Right lobe of liver (tissue), 6 donors: Measurements from ENCODE around the gene GALNT2. TPM values are rescaled to one million over a fixed set of nuclear protein-coding genes. Genes with fewer than 3 reads are reported as not detected.
A peak's percentile ranks its signal among the peaks of the same experiment; 100 is the strongest.

Experiments
- ATAC-seq, 4 donors: fragments of 200-7000 bp; cut with Tn5 transposase; one replicate each; pipeline ENCODE4 v1.9.1; 2020; ENCODE audit warnings: mild to moderate bottlenecking in 4 of 4, moderate library complexity in 4 of 4
- DNase-seq, 3 donors: peaks; one replicate each; pipeline ENCODE4 v3.0.0-alpha.2; 2020
- H3K27ac ChIP-seq, 3 donors: fragments of 200-600 bp; one replicate each; pipeline ENCODE4 v1.8.0; 2022
- H3K27me3 ChIP-seq, 2 donors: fragments of 200-600 bp; one replicate each; pipeline ENCODE4 v1.8.0; 2022
- H3K36me3 ChIP-seq, 4 donors: fragments of 200-600 bp; sonication (generic) in 1 of 4; one replicate each; pipeline versions ENCODE4 v1.5.1 to v1.8.0; 2017 to 2022; ENCODE audit warnings: control low read depth in 1 of 4
- H3K4me1 ChIP-seq, 4 donors: fragments of 200-600 bp; sonication (generic) in 1 of 4; one replicate each; pipeline versions ENCODE4 v1.5.1 to v1.8.0; 2017 to 2022; ENCODE audit warnings: control low read depth in 1 of 4
- H3K4me3 ChIP-seq, 3 donors: fragments of 200-600 bp; one replicate each; pipeline ENCODE4 v1.8.0; 2022
- H3K9me3 ChIP-seq, 4 donors: fragments of 200-600 bp; sonication (generic) in 1 of 4; one replicate each; pipeline versions ENCODE4 v1.5.1 to v1.8.0; 2017 to 2022; ENCODE audit warnings: control low read depth in 1 of 4
- CTCF ChIP-seq, 4 donors: fragments of 200-600 bp in 3 of 4; fragments of 450-650 bp in 1 of 4; IDR thresholded peaks; one replicate each; pipeline versions ENCODE4 v1.5.1 to v1.8.0; 2016 to 2022; ENCODE audit warnings: antibody characterized with exemption in 4 of 4, mild to moderate bottlenecking in 2 of 4
- POLR2A ChIP-seq: fragments of 450-650 bp; IDR thresholded peaks from one replicate; pipeline ENCODE4 v1.6.1; 2017; ENCODE audit warnings: antibody characterized with exemption, mild to moderate bottlenecking
- WGBS: methylation state at CpG from one replicate; pipeline ENCODE4 v1.1.6; 2018; ENCODE audit warnings: low coverage, low lambda C conversion rate; ENCODE audit not compliant: insufficient coverage; ENCODE audit errors: missing lambda C conversion rate; 5-methylcytosine and 5-hydroxymethylcytosine counted together
- intact Hi-C, 2 donors: fragments of 100-400 bp; cut with DNase I; formaldehyde crosslinking; loops; one replicate each; pipeline versions ENCODE4 v1.11.2 to v1.14.1; 2022
- total RNA-seq, 6 experiments: library from RNA; depleted of rRNA in 2 of 6; stranded (reverse); fragments of >200 nt in 2 of 6; fragmentation: NEBNext Ultra II Directional in 3 of 6; extraction: Animal tissue kit (Norgen Biotek cat#: 25700) in 3 of 6; gene quantifications; one replicate each; pipeline versions ENCODE4 v1.1.0 to v1.2.4, GENCODE V29; 2016 to 2023
- donor health status: DM: no; HTN: yes; CAD: no.
- donor health status: DM: no; HTN: no; CAD: no.
- donor health status: DM: no; HTN: no; CAD: no.
- donor health status: DM: no; HTN: yes; CAD: no.
- donor health status: DM: no; HTN: yes; CAD: no.

The GALNT2 gene
- total RNA-seq, 6 experiments from 2014 or later, result 58.0 to 152 (median 131) TPM

GRCh38 chr1:230109895-230110667, 43.0 kb downstream of the GALNT2 start:
- no peaks in the 10 kb centered on the region for H3K9me3 ChIP-seq
- no peak overlapping the region for H3K4me3 ChIP-seq
- peaks cover 0 to 73% (median 34%) of the 10 kb centered on the region in 4 donors for H3K4me1 ChIP-seq
- intact Hi-C loops, result loop anchor here in 1 of 2 donors (10.0 kb wide), 1 partner anchor 45 kb away; no protein-coding TSS in a partner anchor
- TF ChIP-seq POLR2A, result no peak
- TF ChIP-seq CTCF (IDR thresholded peaks at IDR 0.05), result no peak
- WGBS, result 63% methylated on average over 7 of the region's 11 CpGs
- no peak overlapping the region for H3K27ac ChIP-seq
- no peaks in the 10 kb centered on the region for H3K27me3 ChIP-seq
- ATAC-seq (no peak), DNase-seq (no peak)
- H3K36me3 ChIP-seq, result no peaks in the 10 kb centered on the region

DNA sequence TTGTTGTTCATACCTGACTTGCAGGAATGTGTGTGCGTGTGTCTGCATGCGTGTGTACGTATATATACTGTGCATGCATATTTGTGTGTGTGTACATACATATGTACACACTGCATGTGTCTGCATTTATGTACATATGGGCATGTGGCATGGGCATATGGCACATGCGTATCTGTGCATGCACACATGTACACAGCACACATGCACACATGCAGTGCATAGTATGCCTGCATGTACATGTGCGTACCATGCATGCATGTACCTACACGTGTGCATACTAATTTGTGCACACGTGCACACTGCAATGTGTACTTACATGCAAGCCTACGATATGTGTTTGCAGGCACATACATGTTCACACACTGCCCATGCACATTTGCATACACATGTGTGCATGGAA, 43.9 kb downstream of the GALNT2 start:
- 38% methylated on average over 1 of the region's 8 CpGs for WGBS
- H3K4me3 ChIP-seq, result no peak overlapping the region
- DNase-seq (no peak), ATAC-seq (no peak)
- intact Hi-C loops, result no loop called here
- peaks cover 0 to 66% (median 30%) of the 10 kb centered on the region in 4 donors for H3K4me1 ChIP-seq
- no peaks in the 10 kb centered on the region for H3K36me3 ChIP-seq
- no peak for TF ChIP-seq CTCF (IDR thresholded peaks at IDR 0.05)
- no peak for TF ChIP-seq POLR2A
- H3K27me3 ChIP-seq, result no peaks in the 10 kb centered on the region
- H3K9me3 ChIP-seq, result no peaks in the 10 kb centered on the region
- H3K27ac ChIP-seq, result no peak overlapping the region

GRCh38 chr1:230112131-230112701, 45.2 kb downstream of the GALNT2 start:
- 52% methylated on average over 2 of the region's 7 CpGs for WGBS
- no peak for DNase-seq
- Histone ChIP-seq H3K36me3 (no peaks in the 10 kb centered on the region), H3K4me1 (peaks cover 0 to 53% (median 24%) of the 10 kb centered on the region in 4 donors), H3K27ac (peak overlapping the region; percentile 35 to 52 (median 47)), H3K9me3 (no peaks in the 10 kb centered on the region), H3K4me3 (no peak overlapping the region), H3K27me3 (no peaks in the 10 kb centered on the region)
- peak in 2 of 4 donors; percentile 5 to 9 for ATAC-seq
- intact Hi-C loops, result no loop called here
- TF ChIP-seq POLR2A (no peak), CTCF (IDR thresholded peaks at IDR 0.05) (no peak)

GRCh38 chr1:230112782-230113181, 45.7 kb downstream of the GALNT2 start:
- no peaks in the 10 kb centered on the region for H3K9me3 ChIP-seq
- intact Hi-C loops, result no loop called here
- 24% methylated on average over 2 of the region's 5 CpGs for WGBS
- H3K27me3 ChIP-seq, result no peaks in the 10 kb centered on the region
- peak in 2 of 3 donors; percentile 53 to 63 for DNase-seq
- H3K4me1 ChIP-seq, result peaks cover 0 to 51% (median 21%) of the 10 kb centered on the region in 4 donors
- no peaks in the 10 kb centered on the region for H3K36me3 ChIP-seq
- no peak overlapping the region for H3K4me3 ChIP-seq
- H3K27ac ChIP-seq, result peak overlapping the region; percentile 35 to 52 (median 47)
- peak; percentile 64 to 79 (median 75) for ATAC-seq
- TF ChIP-seq POLR2A (no peak), CTCF (IDR thresholded peaks at IDR 0.05) (no peak)
